MV-4-11 (cell line): ENCODE results near the gene PTPRN2.
"Not testable (repeated sequence)": the region's sequence is repeated elsewhere in the genome, so short reads cannot be mapped to it uniquely, and the experiment has no call there.

Source experiments
- DNase-seq: peaks from one replicate; lab custom pipeline; 2025; lab: John Stamatoyannopoulos, UW

PTPRN2 gene

DNA sequence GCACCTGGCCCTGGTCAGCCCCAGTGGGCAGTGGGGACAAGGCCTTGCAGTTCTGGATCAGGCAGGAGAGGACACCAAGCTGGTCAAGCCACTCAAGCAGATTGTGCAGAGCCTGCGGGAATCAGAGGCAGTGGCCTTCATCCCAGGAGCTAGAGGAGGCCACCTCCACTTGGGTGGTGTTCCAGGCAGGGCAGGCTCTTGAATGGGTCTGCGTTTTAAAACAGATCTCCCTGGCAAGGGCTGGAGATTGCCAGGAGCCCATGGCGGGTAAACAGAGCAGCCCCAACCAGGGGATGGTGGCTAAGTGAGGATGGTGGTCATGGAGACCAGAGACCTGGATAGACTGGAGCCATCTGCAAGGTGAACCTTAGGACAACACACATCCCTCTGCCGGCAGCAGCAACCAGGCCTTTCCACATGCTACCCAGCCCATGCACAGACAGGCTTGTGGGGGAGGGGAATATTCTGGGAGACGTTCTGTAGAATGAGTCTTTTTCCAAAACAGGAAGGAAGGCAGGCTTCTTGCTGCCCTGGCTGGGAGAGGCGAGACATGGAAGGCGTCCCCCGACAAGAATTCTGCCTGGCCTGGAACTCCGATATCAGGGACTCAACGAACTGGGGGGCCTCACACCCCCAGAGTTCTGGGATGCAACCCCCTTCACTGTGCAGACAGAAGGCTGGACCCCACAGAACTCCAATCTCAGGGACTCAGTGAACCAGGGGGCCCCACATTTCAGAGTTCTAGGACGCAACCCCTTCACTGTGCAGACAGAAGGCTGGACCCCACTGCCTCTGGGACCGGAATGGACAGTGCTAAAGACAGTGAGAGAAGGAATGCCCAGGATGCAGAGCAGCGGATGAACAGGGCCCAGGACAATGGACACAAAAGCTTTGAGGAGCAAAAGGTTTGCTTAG lies 264.8 kb downstream of the PTPRN2 start:
- DNase-seq, result no peak

DNA sequence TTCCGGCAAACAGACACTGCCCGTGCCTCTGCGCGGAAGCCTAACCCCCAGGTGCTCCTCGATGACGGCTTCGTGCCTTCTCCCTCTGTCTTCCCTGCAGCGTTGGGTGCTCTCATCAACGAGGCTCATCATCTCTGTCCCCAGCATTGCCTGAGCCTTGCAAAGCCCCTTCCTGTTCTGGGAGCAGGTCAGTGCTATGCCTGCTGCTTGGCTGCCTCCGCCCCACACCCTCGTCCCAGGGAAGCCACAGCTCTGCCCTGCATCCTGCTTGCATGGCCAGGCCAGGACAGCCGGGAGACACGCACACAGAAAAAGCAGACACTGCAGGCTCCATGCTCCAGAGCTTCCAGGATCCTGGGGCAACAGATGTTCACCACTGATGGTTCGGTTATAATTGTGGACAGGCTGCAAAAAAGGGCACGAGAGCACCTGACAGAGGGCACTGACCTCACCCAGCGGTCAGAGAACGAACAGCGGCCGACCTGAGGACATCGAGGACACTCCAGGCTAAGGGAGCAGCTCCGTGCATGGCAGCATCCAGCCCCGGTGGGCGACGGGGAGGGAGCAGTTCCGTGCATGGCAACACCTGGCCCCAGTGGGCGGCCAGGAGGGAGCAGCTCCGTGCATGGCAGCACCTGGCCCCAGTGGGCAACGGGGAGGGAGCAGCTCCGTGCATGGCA lies 265.5 kb downstream of the PTPRN2 start:
- DNase-seq, result no peak

DNA sequence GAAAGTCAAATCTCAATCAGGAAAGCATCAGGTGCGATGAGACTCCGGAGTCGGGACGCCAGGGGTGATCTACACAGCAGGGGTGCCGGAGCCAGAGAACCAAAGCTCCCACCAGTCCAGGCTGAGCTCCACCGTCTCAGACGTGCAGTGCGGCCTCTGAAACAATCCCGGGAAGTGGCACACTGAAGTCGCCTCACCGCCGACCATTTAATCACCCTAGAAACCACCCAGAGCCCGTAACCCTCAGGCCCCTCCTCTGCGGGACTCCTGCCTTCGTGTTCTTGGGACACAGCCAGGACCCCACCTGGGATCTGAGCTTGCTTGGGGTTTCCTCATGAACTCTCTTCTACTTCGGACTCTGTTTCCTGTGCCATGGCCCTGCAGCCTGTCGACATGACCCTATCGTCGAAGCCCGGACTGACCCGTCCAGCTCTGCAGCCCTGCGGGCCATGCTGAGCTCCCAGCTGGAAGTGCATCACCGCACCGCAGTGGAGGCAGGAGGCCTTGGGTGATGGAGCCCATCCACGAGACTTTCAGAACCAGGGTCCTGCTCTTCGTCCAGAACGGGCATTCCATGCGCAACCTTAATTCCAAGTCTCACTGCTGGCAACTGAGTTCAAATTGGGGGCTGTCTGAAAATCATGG lies 266.4 kb downstream of the PTPRN2 start:
- no peak for DNase-seq

DNA sequence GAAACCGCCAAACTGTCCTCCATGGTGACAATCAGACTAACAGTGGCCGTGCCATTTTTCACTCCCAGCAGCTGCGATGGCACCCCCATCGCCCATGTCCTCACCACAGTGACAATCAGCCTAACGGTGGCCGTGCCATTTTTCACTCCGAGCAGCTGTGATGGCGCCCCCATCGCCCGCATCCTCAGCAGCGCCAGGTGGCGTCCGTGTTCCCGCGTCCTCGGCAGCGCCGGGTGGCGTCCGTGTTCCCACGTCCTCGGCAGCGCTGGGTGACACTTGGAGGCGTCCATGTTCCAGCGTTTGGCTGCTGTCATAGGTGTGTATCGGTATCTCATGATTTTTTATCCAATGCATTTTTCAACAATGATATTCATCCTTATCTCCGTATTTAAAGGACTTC lies 267.3 kb downstream of the PTPRN2 start:
- no peak for DNase-seq

DNA sequence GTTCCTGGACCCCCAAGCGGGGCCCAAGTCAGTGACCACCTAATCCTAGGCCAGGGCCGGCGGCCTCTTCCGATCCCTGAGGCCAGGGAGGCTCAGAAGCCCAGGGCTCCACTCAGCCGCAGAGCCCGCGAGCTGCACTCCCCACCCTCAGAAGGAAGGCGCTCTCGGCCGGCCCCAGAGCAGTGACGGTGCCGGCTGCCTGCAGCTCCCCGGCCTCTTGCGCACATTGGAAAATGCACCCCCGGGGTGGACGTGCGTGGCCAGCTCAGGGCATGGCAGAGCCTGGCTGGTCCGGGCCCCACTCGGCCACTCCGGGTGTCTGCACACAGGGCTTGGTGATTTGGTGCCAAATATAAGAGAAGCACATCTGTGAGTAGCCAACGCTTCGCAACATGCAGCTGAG lies 269.1 kb downstream of the PTPRN2 start:
- no peak for DNase-seq

GRCh38 chr7:158317238-158318205 lies 270.1 kb downstream of the PTPRN2 start:
- no peak for DNase-seq

DNA sequence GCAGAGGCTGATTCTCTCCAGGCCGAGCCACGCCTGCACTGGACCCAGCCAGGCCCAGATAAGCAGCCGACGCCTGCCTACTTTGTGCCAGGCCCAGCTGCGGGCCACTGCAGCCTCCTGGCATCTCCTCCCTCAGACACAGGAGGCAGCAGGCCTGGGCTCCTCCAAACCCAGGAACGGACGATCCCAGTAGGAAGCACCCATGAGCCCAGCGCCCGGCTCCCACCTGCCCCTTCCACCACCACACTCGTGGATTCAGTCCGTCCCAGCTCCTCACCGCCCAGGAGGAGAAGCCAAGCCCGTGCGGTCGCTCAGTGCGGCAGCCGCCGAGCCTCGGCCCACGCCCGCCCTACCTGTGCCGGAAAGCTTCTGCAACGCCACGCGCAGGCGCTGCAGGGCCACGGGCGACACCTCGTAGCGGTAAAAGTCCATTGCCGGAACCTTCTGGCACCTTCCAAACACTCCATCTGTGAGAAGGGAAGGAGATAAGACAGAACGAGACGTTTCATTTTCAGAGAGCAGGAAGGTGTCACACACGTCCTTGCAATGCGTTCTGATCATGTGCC lies 271.1 kb downstream of the PTPRN2 start:
- DNase-seq, result no peak

- DNase-seq, result no peak
Observed at GRCh38 chr7:158315881-158316280, 271.7 kb downstream of the PTPRN2 start.

- no peak for DNase-seq
Observed at GRCh38 chr7:158315326-158315725, 272.3 kb downstream of the PTPRN2 start.

DNA sequence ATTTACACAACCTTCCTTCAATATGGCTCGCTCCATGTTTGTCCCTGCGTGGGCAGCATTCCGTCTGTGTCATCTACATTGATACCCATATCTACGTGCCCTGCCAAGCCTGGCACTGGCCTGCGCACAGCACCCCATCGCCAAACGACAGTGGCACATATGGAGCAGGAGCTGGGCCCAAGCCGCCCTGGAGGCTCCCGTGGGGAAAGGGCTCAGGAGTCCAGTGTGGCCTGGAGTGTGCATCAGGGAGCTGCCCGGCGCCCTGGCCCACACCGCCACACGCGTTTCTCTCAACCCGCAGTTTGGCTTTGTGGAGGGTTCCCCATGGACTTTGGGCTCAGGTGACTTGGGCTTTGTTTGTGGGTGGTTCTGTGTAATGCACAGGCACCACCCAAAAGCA lies 273.2 kb downstream of the PTPRN2 start:
- DNase-seq, result no peak

GRCh38 chr7:158313931-158314330 lies 273.7 kb downstream of the PTPRN2 start:
- no peak for DNase-seq

GRCh38 chr7:158312789-158313188 lies 274.8 kb downstream of the PTPRN2 start:
- no peak for DNase-seq

DNA sequence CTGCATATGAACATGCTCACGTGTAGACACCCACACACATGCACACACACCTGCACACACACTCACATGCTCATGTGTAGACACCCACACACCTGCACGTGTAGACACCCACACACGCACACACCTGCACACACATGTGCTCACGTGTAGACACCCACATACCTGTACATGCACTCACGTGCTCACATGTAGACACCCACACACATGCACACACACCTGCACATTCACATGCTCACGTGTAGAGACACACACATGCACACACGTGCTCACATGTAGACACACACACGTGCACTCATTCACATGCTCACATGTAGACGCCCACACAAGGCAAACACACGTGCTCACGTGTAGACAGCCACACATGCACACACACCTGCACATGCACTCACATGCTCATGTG lies 275.8 kb downstream of the PTPRN2 start:
- no peak for DNase-seq

DNA sequence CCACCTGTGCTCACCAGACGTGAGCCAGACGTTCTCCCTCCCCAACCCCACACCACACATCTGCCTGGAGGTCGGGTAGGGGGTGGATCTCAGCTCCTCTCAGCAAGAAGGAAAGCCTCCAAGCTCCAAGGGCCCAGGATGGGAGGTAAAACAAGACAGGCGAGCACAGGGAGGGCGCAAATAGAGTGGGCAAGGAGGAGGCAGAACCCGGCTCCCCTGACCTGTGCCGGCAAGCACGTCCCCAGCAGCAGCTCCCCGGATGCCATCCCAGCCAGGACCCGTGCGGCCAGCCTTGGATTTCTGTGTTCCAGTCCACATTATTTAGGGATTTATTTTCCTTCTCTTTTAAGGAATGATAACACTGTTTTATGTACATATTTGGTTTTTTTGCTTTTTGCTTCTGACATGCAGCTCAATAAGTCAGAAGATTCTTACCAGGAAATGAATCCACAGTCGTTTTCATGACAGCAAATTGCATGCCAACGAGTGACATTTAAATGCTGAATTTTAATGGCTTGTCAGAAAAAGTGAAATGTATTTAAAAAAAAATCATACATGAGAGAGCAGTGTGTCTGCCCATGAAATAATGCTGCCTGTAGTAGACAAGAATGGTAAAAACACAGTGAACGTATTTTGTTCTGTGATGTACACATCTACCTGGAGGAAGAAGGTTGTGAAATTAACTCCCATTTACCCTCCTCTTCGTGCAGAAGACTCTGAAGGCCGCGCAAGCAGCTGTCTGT lies 276.5 kb downstream of the PTPRN2 start:
- no peak for DNase-seq

DNA sequence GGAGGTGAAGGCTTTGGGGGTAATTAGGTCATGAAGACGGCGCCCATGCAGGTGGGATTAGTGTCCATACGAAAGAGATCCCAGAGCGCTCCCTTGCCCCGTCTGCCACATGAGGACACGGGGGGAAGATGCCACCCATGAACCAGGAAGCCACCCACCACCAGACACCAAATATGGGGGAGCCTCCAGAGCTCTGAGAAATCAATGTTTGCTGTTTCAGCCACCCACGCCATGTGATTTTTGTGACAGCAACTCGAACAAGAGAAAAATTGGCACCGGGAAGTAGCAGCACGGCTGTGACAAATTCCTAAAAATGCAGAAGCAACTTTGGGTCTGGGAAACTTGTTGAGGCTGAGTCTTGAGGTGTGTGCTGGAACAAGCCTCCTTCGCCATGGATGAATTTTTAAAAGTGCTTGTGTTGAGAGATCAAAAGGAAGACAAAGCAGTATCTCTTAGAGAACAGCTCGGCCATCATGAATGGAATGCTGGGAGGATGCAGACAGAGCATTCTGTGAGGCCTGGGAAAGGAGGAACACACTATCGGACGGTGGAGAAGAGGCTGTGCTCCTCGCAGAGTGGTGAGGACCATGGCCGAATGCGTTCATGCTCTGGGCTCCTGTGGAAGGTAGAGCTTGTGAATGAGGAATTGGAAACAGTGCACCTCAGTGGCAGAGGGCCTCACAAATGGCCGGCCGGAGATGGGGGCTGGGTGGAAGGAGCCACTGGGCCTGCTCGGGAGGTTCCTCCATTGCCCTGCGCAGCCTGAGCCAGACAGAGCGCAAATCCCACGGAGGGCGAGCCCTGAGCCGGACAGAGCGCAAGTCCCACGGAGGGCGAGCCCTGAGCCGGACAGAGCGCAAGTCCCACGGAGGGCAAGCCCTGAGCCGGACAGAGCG lies 277.5 kb downstream of the PTPRN2 start:
- DNase-seq, result no peak

GRCh38 chr7:158308001-158308400 lies 279.6 kb downstream of the PTPRN2 start:
- DNase-seq, result no peak

GRCh38 chr7:158304072-158304471 lies 283.6 kb downstream of the PTPRN2 start:
- not testable (repeated sequence) for DNase-seq

DNA sequence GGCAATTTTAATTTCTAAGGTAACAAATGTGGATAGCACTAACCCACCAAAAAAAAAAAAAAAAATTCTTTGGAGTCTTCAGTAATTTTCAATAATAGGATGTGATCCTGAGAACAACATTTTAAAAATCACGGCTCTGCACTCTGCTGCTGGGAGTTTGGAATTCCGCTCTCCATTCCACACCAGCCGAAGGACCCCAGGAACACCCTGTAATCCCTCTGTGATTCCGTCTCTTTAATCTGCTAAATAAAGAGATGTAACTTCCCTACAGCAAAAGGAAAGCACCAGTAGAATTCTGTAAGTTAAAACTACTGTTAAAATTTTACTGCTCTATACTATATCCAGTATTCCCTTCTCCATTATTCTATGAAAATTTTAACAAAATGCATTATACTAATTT lies 284.5 kb downstream of the PTPRN2 start:
- no peak for DNase-seq

GRCh38 chr7:158302274-158303070 lies 285.2 kb downstream of the PTPRN2 start:
- DNase-seq, result no peak
